DND-41 (cell line): ENCODE measurements around the gene ATP1B1.

Source experiments
- ATAC-seq: fragments of 200-7000 bp; cut with Tn5 transposase; 3 replicates; pipeline ENCODE4 v1.9.1; 2021; ENCODE audit warnings: low read depth; ENCODE audit not compliant: insufficient read depth
- DNase-seq: peaks from one replicate; pipeline ENCODE4 v3.0.0-alpha.2; 2020
- H2AFZ ChIP-seq: 2 replicates; pipeline ENCODE4 v1.6.0; 2012; ENCODE audit warnings: low read depth, low read length
- H3K27ac ChIP-seq: 2 replicates; pipeline ENCODE4 v1.5.1; 2012; ENCODE audit warnings: low read length, inconsistent platforms
- H3K27me3 ChIP-seq: fragments of 200-600 bp; sonication (generic); 2 replicates; pipeline ENCODE4 v1.6.0; 2012; ENCODE audit warnings: low read length, mild to moderate bottlenecking, inconsistent platforms; ENCODE audit not compliant: insufficient read depth, poor library complexity
- H3K36me3 ChIP-seq: 2 replicates; pipeline ENCODE4 v1.5.1; 2012; ENCODE audit warnings: low read length, inconsistent platforms; ENCODE audit not compliant: insufficient read depth
- H3K4me1 ChIP-seq: 2 replicates; pipeline ENCODE4 v1.5.1; 2012; ENCODE audit warnings: mild to moderate bottlenecking, low read length; ENCODE audit not compliant: insufficient read depth
- H3K4me2 ChIP-seq: 2 replicates; pipeline ENCODE4 v1.6.0; 2012; ENCODE audit warnings: mild to moderate bottlenecking, moderate library complexity, low read length, inconsistent platforms; ENCODE audit not compliant: insufficient read depth
- H3K4me3 ChIP-seq, 2 experiments: fragments of 200-600 bp in 1 of 2; shearing (Covaris generic) in 1 of 2; 2 replicates each; pipeline ENCODE4 v1.5.1; 2012 to 2016; ENCODE audit warnings: inconsistent platforms in 2 of 2, low read length in 2 of 2, mild to moderate bottlenecking in 2 of 2, low read depth in 1 of 2, moderate library complexity in 1 of 2
- H3K79me2 ChIP-seq: 2 replicates; pipeline ENCODE4 v1.6.0; 2012; ENCODE audit warnings: low read length, inconsistent platforms; ENCODE audit not compliant: insufficient read depth
- H3K9ac ChIP-seq: 2 replicates; pipeline ENCODE4 v1.6.0; 2012; ENCODE audit warnings: low read depth, mild to moderate bottlenecking, inconsistent platforms, low read length, moderate library complexity
- H3K9me3 ChIP-seq: 2 replicates; pipeline ENCODE4 v1.5.1; 2012; ENCODE audit warnings: low read length, moderate library complexity, mild to moderate bottlenecking, inconsistent platforms; ENCODE audit not compliant: insufficient read depth, severe bottlenecking
- H4K20me1 ChIP-seq: 2 replicates; pipeline ENCODE4 v1.6.0; 2012; ENCODE audit warnings: low read length; ENCODE audit not compliant: insufficient read depth
- CTCF ChIP-seq: IDR thresholded peaks from 2 replicates; pipeline ENCODE4 v1.5.1; 2012; ENCODE audit warnings: borderline replicate concordance, low read length, moderate library complexity, mild to moderate bottlenecking; ENCODE audit not compliant: poor library complexity, severe bottlenecking; ENCODE audit errors: extremely low read depth
- EZH2 ChIP-seq: IDR thresholded peaks from 3 replicates; pipeline ENCODE4 v1.6.1; 2012; ENCODE audit warnings: borderline replicate concordance, low read depth, mild to moderate bottlenecking, moderate library complexity, low read length, inconsistent platforms; ENCODE audit not compliant: severe bottlenecking

ATP1B1 gene

GRCh38 chr1:169106921-169107602 lies 572 bp downstream of the ATP1B1 start:
- peak overlapping the region; percentile 84 for H3K4me2 ChIP-seq
- peaks cover 27% of the 10 kb centered on the region for H3K27me3 ChIP-seq
- no peaks in the 10 kb centered on the region for H3K9me3 ChIP-seq
- H3K36me3 ChIP-seq: no peaks in the 10 kb centered on the region
- peak overlapping the region; percentile 62 to 76 for H3K4me3 ChIP-seq
- TF ChIP-seq CTCF (no peak), EZH2 (peak; percentile 49)
- H2AFZ ChIP-seq: peak overlapping the region; percentile 81
- ATAC-seq (peak; percentile 8), DNase-seq (peak; percentile 30)
- peaks cover 15% of the 10 kb centered on the region for H3K79me2 ChIP-seq
- H4K20me1 ChIP-seq: no peaks in the 10 kb centered on the region
- H3K27ac ChIP-seq: peak overlapping the region; percentile 73
- H3K4me1 ChIP-seq: peaks cover 47% of the 10 kb centered on the region
- peak overlapping the region; percentile 79 for H3K9ac ChIP-seq

- Histone ChIP-seq H3K4me1 (peaks cover 47% of the 10 kb centered on the region), H3K4me3 (peak overlapping the region; percentile 62 to 76; a peak in 3 of 4 replicates), H3K9ac (peak overlapping the region; percentile 79), H2AFZ (peak overlapping the region; percentile 81), H4K20me1 (no peaks in the 10 kb centered on the region), H3K27ac (peak overlapping the region; percentile 73; the same call in 1 of the 2 replicates), H3K79me2 (peaks cover 15% of the 10 kb centered on the region), H3K27me3 (peaks cover 27% of the 10 kb centered on the region), H3K4me2 (peak overlapping the region; percentile 84), H3K9me3 (no peaks in the 10 kb centered on the region), H3K36me3 (peaks cover 4% of the 10 kb centered on the region; the same call in 1 of the 2 replicates)
- ATAC-seq: no peak
- TF ChIP-seq CTCF (no peak), EZH2 (no peak)
- no peak for DNase-seq
Observed at GRCh38 chr1:169107603-169108208, 1.2 kb downstream of the ATP1B1 start.

- peaks cover 4% of the 10 kb centered on the region; the same call in 1 of the 2 replicates for H3K36me3 ChIP-seq
- H3K27me3 ChIP-seq: peaks cover 26% of the 10 kb centered on the region
- no peaks in the 10 kb centered on the region for H3K9me3 ChIP-seq
- peaks cover 47% of the 10 kb centered on the region for H3K4me1 ChIP-seq
- H2AFZ ChIP-seq: 0 out of 2 replicates have a peak overlapping the region, but pooled peaks have one; percentile 3
- ATAC-seq (no peak), DNase-seq (no peak)
- peaks cover 15% of the 10 kb centered on the region for H3K79me2 ChIP-seq
- H4K20me1 ChIP-seq: no peaks in the 10 kb centered on the region
- TF ChIP-seq EZH2 (no peak), CTCF (no peak)
- peak overlapping the region in 1 of 2 experiments; percentile 76; a peak in 2 of 4 replicates for H3K4me3 ChIP-seq
- no peak overlapping the region for H3K9ac ChIP-seq
- peak overlapping the region; percentile 12; the same call in 1 of the 2 replicates for H3K27ac ChIP-seq
- peak overlapping the region; percentile 84 for H3K4me2 ChIP-seq
Observed at GRCh38 chr1:169108223-169108622, 1.7 kb downstream of the ATP1B1 start.
